Thyroid gland (tissue), 4 donors: ENCODE measurements around the gene KDSR. TPM values are rescaled to one million over a fixed set of nuclear protein-coding genes. Genes with fewer than 3 reads are reported as not detected.

ENCODE experiments used
- DNase-seq, 2 donors: peaks; one replicate each; pipeline ENCODE4 v3.0.0-alpha.2; 2019
- H3K27ac ChIP-seq, 3 donors: fragments of 200-600 bp; sonication (generic); 1 replicate in 2 of 3; 2 replicates in 1 of 3; pipeline ENCODE4 v1.5.1; 2016 to 2019; ENCODE audit warnings: mild to moderate bottlenecking in 1 of 3, moderate library complexity in 1 of 3
- H3K27me3 ChIP-seq: fragments of 200-600 bp; sonication (generic); one replicate; pipeline ENCODE4 v1.5.1; 2019
- H3K36me3 ChIP-seq, 2 donors: fragments of 200-600 bp; sonication (generic); one replicate each; pipeline ENCODE4 v1.5.1; 2016 to 2019
- H3K4me1 ChIP-seq, 2 donors: fragments of 200-600 bp; sonication (generic); one replicate each; pipeline ENCODE4 v1.5.1; 2017 to 2019
- H3K4me3 ChIP-seq, 3 donors: fragments of 200-600 bp; sonication (generic); replicated peaks in 1 of 3; 1 replicate in 2 of 3; 2 replicates in 1 of 3; pipeline ENCODE4 v1.5.1; 2016; ENCODE audit warnings: mild to moderate bottlenecking in 1 of 3
- H3K9me3 ChIP-seq: fragments of 200-600 bp; sonication (generic); one replicate; pipeline ENCODE4 v1.5.1; 2017
- CTCF ChIP-seq, 6 experiments: fragments of 200-600 bp in 3 of 6; fragments of 450-650 bp in 3 of 6; sonication (generic) in 3 of 6; IDR thresholded peaks; one replicate each; pipeline ENCODE4 v1.5.1; 2016 to 2019; ENCODE audit warnings: antibody characterized with exemption in 6 of 6, mild to moderate bottlenecking in 2 of 6, inconsistent platforms in 1 of 6, moderate library complexity in 1 of 6
- POLR2A ChIP-seq, 2 donors: fragments of 450-650 bp; IDR thresholded peaks; one replicate each; pipeline ENCODE4 v1.6.1; 2017; ENCODE audit warnings: antibody characterized with exemption in 2 of 2, mild to moderate bottlenecking in 2 of 2, moderate library complexity in 1 of 2
- WGBS, 2 donors: methylation state at CpG; one replicate each; pipeline ENCODE4 v1.1.5; 2017; 5-methylcytosine and 5-hydroxymethylcytosine counted together
- intact Hi-C: fragments of 100-400 bp; cut with DNase I; formaldehyde crosslinking; loops from one replicate; pipeline ENCODE4 v1.15.1; 2023
- total RNA-seq, 4 donors: library from RNA; depleted of rRNA; stranded (reverse); fragments of >200 nt; gene quantifications; one replicate each; pipeline ENCODE4 v1.2.3, GENCODE V29; 2016

KDSR gene
- total RNA-seq, 4 donors from 2014 or later = 30.7 to 85.7 (median 46.8) TPM

- 20 to 45% methylated on average over 16 of the region's 16 CpGs for WGBS, 2 donors
- Histone ChIP-seq H3K36me3 (no peaks in the 10 kb centered on the region), H3K4me1 (peaks cover 45 to 74% of the 10 kb centered on the region in 2 donors), H3K27me3 (no peaks in the 10 kb centered on the region), H3K4me3 (no peak overlapping the region), H3K9me3 (no peaks in the 10 kb centered on the region), H3K27ac (peak overlapping the region; percentile 31 to 79 (median 79))
- TF ChIP-seq POLR2A (IDR thresholded peaks at IDR 0.05) (no peak), CTCF (IDR thresholded peaks at IDR 0.05) (no peak)
- intact Hi-C loops = no loop called here
- DNase-seq = peak; percentile 78
Observed at GRCh38 chr18:63297687-63298399, 69.2 kb downstream of the KDSR start.

GRCh38 chr18:63293935-63294334 lies 73.1 kb downstream of the KDSR start:
- Histone ChIP-seq H3K27ac (no peak overlapping the region), H3K4me1 (peaks cover 36 to 58% of the 10 kb centered on the region in 2 donors), H3K4me3 (no peak overlapping the region), H3K36me3 (no peaks in the 10 kb centered on the region), H3K27me3 (no peaks in the 10 kb centered on the region), H3K9me3 (no peaks in the 10 kb centered on the region)
- WGBS, 2 donors = 78 to 81% methylated on average over 4 of the region's 4 CpGs
- DNase-seq = no peak
- intact Hi-C loops = no loop called here
- TF ChIP-seq POLR2A (IDR thresholded peaks at IDR 0.05) (no peak), CTCF (IDR thresholded peaks at IDR 0.05) (no peak)

- Histone ChIP-seq H3K36me3 (no peaks in the 10 kb centered on the region), H3K27ac (no peak overlapping the region), H3K4me1 (peaks cover 37 to 58% of the 10 kb centered on the region in 2 donors), H3K27me3 (no peaks in the 10 kb centered on the region), H3K9me3 (no peaks in the 10 kb centered on the region), H3K4me3 (no peak overlapping the region)
- no peak for DNase-seq
- 67 to 82% methylated on average over 8 of the region's 11 CpGs for WGBS, 2 donors
- intact Hi-C loops = no loop called here
- TF ChIP-seq CTCF (IDR thresholded peaks at IDR 0.05) (no peak), POLR2A (IDR thresholded peaks at IDR 0.05) (no peak)
Observed at GRCh38 chr18:63292831-63293683, 73.9 kb downstream of the KDSR start.

GRCh38 chr18:63291278-63291677 lies 75.7 kb downstream of the KDSR start:
- H3K36me3 ChIP-seq = no peaks in the 10 kb centered on the region
- H3K4me1 ChIP-seq = peaks cover 27 to 54% of the 10 kb centered on the region in 2 donors
- H3K4me3 ChIP-seq = no peak overlapping the region
- 93 to 95% methylated on average over 5 of the region's 5 CpGs for WGBS, 2 donors
- H3K27me3 ChIP-seq = no peaks in the 10 kb centered on the region
- H3K9me3 ChIP-seq = no peaks in the 10 kb centered on the region
- no peak overlapping the region for H3K27ac ChIP-seq
- intact Hi-C loops = no loop called here
- TF ChIP-seq CTCF (IDR thresholded peaks at IDR 0.05) (no peak), POLR2A (IDR thresholded peaks at IDR 0.05) (no peak)
- DNase-seq = no peak

- intact Hi-C loops = no loop called here
- H3K27me3 ChIP-seq = no peaks in the 10 kb centered on the region
- H3K9me3 ChIP-seq = no peaks in the 10 kb centered on the region
- no peaks in the 10 kb centered on the region for H3K36me3 ChIP-seq
- H3K27ac ChIP-seq = no peak overlapping the region
- peaks cover 27 to 49% of the 10 kb centered on the region in 2 donors for H3K4me1 ChIP-seq
- no peak overlapping the region for H3K4me3 ChIP-seq
- no peak for DNase-seq
- TF ChIP-seq POLR2A (IDR thresholded peaks at IDR 0.05) = no peak
- TF ChIP-seq CTCF (IDR thresholded peaks at IDR 0.05) = no peak
- WGBS, 2 donors = 85 to 86% methylated on average over 7 of the region's 7 CpGs
Observed at GRCh38 chr18:63290821-63291200, 76.2 kb downstream of the KDSR start.
